OCI-LY1 (cell line): ENCODE measurements around the gene PREX1.

Experiments used
- H2AFZ ChIP-seq: fragments of 200-600 bp; sonication (generic), shearing (Covaris generic); 2 replicates; pipeline ENCODE4 v1.6.0; 2014; ENCODE audit warnings: antibody characterized with exemption, mild to moderate bottlenecking, low read length
- H3F3A ChIP-seq: fragments of 200-600 bp; sonication (generic), shearing (Covaris generic); 2 replicates; pipeline ENCODE4 v1.6.0; 2014; ENCODE audit warnings: mild to moderate bottlenecking, antibody characterized with exemption, low read length, moderate library complexity; ENCODE audit not compliant: insufficient read depth
- H3K27ac ChIP-seq: fragments of 200-600 bp; sonication (generic); 2 replicates; pipeline ENCODE4 v1.5.1; 2014; ENCODE audit warnings: low read length, mixed run types, mild to moderate bottlenecking, low read depth; ENCODE audit not compliant: poor library complexity, severe bottlenecking
- H3K27me3 ChIP-seq: fragments of 200-600 bp; sonication (generic); 2 replicates; pipeline ENCODE4 v1.6.0; 2014; ENCODE audit warnings: antibody characterized with exemption, mild to moderate bottlenecking, low read length, moderate library complexity; ENCODE audit not compliant: insufficient read depth
- H3K36me3 ChIP-seq: fragments of 200-600 bp; sonication (generic); 2 replicates; pipeline ENCODE4 v1.6.1; 2014; ENCODE audit warnings: mild to moderate bottlenecking, antibody characterized with exemption, low read length, moderate library complexity, mixed read lengths; ENCODE audit not compliant: insufficient read depth
- H3K4me1 ChIP-seq: fragments of 200-600 bp; sonication (generic); 2 replicates; pipeline ENCODE4 v1.5.1; 2014; ENCODE audit warnings: mild to moderate bottlenecking, low read length, moderate library complexity; ENCODE audit not compliant: insufficient read depth, severe bottlenecking
- H3K4me2 ChIP-seq: fragments of 200-600 bp; sonication (generic), shearing (Covaris generic); 2 replicates; pipeline ENCODE4 v1.6.1; 2014; ENCODE audit warnings: low read length
- H3K4me3 ChIP-seq: fragments of 200-600 bp; sonication (generic); 2 replicates; pipeline ENCODE4 v1.5.1; 2014; ENCODE audit warnings: low read length, low read depth, mild to moderate bottlenecking, mixed read lengths; ENCODE audit not compliant: poor library complexity, severe bottlenecking
- H3K79me2 ChIP-seq: fragments of 200-600 bp; shearing (Covaris generic); 2 replicates; pipeline ENCODE4 v1.6.1; 2016; ENCODE audit warnings: mixed run types, low read length, mixed read lengths; ENCODE audit not compliant: insufficient read depth
- H3K9ac ChIP-seq: fragments of 200-600 bp; sonication (generic), shearing (Covaris generic); 2 replicates; pipeline ENCODE4 v1.6.1; 2014; ENCODE audit warnings: mild to moderate bottlenecking, low read length, mixed read lengths
- H3K9me2 ChIP-seq: fragments of 200-600 bp; sonication (generic), shearing (Covaris generic); 2 replicates; pipeline ENCODE4 v1.6.1; 2014; ENCODE audit warnings: low read depth, mild to moderate bottlenecking, low read length, mixed read lengths
- H3K9me3 ChIP-seq: fragments of 200-600 bp; shearing (Covaris generic); 2 replicates; pipeline ENCODE4 v1.6.1; 2014; ENCODE audit warnings: low read length, mixed read lengths
- H4K20me1 ChIP-seq: fragments of 200-600 bp; sonication (generic), shearing (Covaris generic); 2 replicates; pipeline ENCODE4 v1.6.0; 2016; ENCODE audit warnings: mild to moderate bottlenecking, low read length; ENCODE audit not compliant: insufficient read depth
- EZH2 ChIP-seq: fragments of 200-600 bp; sonication (generic), shearing (Covaris generic); IDR thresholded peaks from 2 replicates; pipeline ENCODE4 v1.8.0; 2017; ENCODE audit warnings: borderline replicate concordance, mixed run types, mild to moderate bottlenecking, antibody characterized with exemption, low read length, moderate library complexity, mixed read lengths
- TF ChIP-seq, protein P1 (sequence below): fragments of 200-600 bp; sonication (generic), shearing (Covaris generic); IDR thresholded peaks from 2 replicates; pipeline ENCODE4 v1.5.1; 2017; ENCODE audit warnings: mild to moderate bottlenecking, antibody characterized with exemption, low read length, moderate library complexity, mixed read lengths

The PREX1 gene

DNA sequence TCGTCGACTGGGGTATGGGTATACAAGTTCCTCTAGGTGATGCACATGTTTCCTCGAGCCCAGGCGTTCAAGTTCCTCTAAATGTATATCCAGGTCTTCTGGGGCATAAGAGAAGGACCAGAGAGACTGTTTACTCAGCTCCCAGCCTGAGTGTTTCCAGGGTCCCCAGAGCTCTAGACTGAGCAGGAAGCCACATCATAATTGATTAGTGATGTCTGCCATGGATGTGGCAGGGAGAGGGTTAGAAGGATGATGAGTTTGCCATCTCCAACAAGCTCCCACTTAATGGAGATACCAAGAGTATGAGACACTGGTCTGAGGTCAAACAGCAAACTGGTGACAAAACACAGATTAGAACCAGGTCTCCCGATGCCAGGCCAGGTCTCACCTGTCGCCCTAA is 74.8 kb downstream of the PREX1 start:
- H3K36me3 ChIP-seq = no peaks in the 10 kb centered on the region; the same call in 1 of the 2 replicates
- no peak overlapping the region for H3K4me2 ChIP-seq
- H2AFZ ChIP-seq = no peak overlapping the region
- no peak overlapping the region for H3K4me3 ChIP-seq
- no peaks in the 10 kb centered on the region for H4K20me1 ChIP-seq
- no peaks in the 10 kb centered on the region for H3K79me2 ChIP-seq
- no peak overlapping the region for H3K9ac ChIP-seq
- no peaks in the 10 kb centered on the region for H3K9me2 ChIP-seq
- TF ChIP-seq, protein P1, sequence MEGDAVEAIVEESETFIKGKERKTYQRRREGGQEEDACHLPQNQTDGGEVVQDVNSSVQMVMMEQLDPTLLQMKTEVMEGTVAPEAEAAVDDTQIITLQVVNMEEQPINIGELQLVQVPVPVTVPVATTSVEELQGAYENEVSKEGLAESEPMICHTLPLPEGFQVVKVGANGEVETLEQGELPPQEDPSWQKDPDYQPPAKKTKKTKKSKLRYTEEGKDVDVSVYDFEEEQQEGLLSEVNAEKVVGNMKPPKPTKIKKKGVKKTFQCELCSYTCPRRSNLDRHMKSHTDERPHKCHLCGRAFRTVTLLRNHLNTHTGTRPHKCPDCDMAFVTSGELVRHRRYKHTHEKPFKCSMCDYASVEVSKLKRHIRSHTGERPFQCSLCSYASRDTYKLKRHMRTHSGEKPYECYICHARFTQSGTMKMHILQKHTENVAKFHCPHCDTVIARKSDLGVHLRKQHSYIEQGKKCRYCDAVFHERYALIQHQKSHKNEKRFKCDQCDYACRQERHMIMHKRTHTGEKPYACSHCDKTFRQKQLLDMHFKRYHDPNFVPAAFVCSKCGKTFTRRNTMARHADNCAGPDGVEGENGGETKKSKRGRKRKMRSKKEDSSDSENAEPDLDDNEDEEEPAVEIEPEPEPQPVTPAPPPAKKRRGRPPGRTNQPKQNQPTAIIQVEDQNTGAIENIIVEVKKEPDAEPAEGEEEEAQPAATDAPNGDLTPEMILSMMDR = no peak
- no peak for TF ChIP-seq EZH2
- no peaks in the 10 kb centered on the region for H3F3A ChIP-seq
- no peak overlapping the region for H3K27ac ChIP-seq
- peaks cover 3% of the 10 kb centered on the region; the same call in 1 of the 2 replicates for H3K27me3 ChIP-seq
- H3K4me1 ChIP-seq = no peaks in the 10 kb centered on the region
- peaks cover 3% of the 10 kb centered on the region; the same call in 1 of the 2 replicates for H3K9me3 ChIP-seq

- Histone ChIP-seq H3K4me2 (no peak overlapping the region), H3K27ac (no peak overlapping the region), H3K4me1 (no peaks in the 10 kb centered on the region), H3K36me3 (no peaks in the 10 kb centered on the region; the same call in 1 of the 2 replicates), H3K4me3 (no peak overlapping the region), H4K20me1 (no peaks in the 10 kb centered on the region), H3K9me2 (no peaks in the 10 kb centered on the region), H3K79me2 (no peaks in the 10 kb centered on the region), H3K9ac (no peak overlapping the region), H3F3A (no peaks in the 10 kb centered on the region), H3K27me3 (peaks cover 3% of the 10 kb centered on the region; the same call in 1 of the 2 replicates), H3K9me3 (peaks cover 3% of the 10 kb centered on the region; the same call in 1 of the 2 replicates), H2AFZ (no peak overlapping the region)
- no peak for TF ChIP-seq EZH2
- TF ChIP-seq, protein P1 = no peak
These were observed 75.9 kb downstream of the PREX1 start for GRCh38 chr20:48751871-48752270.

DNA sequence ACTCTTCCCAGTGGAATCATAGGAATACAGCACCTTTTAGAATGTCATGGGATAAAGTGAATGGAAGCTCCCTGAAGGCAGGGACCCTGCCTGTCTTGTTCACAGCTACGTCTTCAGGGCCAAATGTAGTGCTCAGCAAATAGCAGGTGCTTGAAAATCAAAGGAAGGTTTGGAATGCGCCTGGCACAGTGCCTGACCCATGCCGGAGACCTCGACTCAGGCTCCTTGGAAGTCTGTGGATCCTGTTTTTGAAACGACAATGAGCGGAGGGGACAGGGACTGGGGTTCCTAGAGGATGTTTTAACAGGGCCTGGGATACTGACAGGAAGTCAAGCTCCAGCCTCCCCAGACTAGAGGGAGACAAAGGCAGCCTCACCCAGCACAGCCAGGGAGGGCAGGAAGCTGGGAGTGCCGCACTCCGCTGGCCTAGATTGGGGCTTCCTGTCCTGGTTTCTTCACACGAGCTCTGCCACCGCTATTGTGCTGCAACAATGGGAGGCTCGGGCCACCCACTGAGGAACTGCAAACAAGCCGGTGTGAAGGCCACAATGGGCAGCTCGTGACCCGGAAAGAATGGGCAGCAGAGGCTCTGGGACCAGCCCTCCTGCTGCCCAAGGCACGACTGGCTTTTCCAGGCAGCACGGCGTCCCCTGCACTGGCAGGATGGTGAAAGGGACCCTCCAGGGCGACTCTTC is 76.7 kb downstream of the PREX1 start:
- Histone ChIP-seq H3K27me3 (peaks cover 3% of the 10 kb centered on the region; the same call in 1 of the 2 replicates), H2AFZ (no peak overlapping the region), H3K4me1 (no peaks in the 10 kb centered on the region), H3K27ac (no peak overlapping the region), H3K4me2 (no peak overlapping the region), H3F3A (no peaks in the 10 kb centered on the region), H4K20me1 (no peaks in the 10 kb centered on the region), H3K9me2 (no peaks in the 10 kb centered on the region), H3K36me3 (no peaks in the 10 kb centered on the region; the same call in 1 of the 2 replicates), H3K4me3 (no peak overlapping the region), H3K79me2 (no peaks in the 10 kb centered on the region), H3K9ac (no peak overlapping the region), H3K9me3 (peaks cover 3% of the 10 kb centered on the region; the same call in 1 of the 2 replicates)
- TF ChIP-seq EZH2 = no peak
- TF ChIP-seq, protein P1 = no peak
